GM21381 (cell line): ENCODE data around the gene GJB2.
"Not testable (repeated sequence)": the region's sequence is repeated elsewhere in the genome, so short reads cannot be mapped to it uniquely, and the experiment has no call there.

Source experiments
- ATAC-seq: cut with Tn5 transposase; IDR thresholded peaks from one replicate; pipeline ENCODE4 v1.9.1; 2021; ENCODE audit warnings: mild to moderate bottlenecking, moderate library complexity; ENCODE audit not compliant: unreplicated experiment

The GJB2 gene

GRCh38 chr13:20171364-20171763 lies 21.4 kb downstream of the GJB2 start:
- ATAC-seq = no peak

DNA sequence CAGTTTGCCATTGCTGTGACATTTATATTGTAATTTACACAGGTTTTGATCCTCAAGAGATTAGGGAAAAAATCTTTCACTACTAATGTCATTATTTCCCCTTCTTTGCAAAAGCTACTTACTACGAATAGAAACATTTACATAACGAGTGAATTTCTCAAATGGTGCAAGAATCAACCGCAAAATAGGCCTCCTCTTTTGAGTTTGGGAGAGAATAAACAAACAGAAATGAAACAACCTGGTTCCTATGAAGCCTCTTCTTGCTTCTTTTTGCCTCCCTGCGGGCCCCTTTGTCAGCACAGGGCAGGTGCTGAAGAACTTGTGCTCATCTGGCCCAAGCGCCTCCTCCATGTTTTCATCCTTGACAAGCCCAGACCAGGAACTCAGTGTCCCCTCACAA lies 21.8 kb downstream of the GJB2 start:
- ATAC-seq = no peak

- no peak for ATAC-seq
These were observed 24.3 kb downstream of the GJB2 start for GRCh38 chr13:20168396-20168795.

DNA sequence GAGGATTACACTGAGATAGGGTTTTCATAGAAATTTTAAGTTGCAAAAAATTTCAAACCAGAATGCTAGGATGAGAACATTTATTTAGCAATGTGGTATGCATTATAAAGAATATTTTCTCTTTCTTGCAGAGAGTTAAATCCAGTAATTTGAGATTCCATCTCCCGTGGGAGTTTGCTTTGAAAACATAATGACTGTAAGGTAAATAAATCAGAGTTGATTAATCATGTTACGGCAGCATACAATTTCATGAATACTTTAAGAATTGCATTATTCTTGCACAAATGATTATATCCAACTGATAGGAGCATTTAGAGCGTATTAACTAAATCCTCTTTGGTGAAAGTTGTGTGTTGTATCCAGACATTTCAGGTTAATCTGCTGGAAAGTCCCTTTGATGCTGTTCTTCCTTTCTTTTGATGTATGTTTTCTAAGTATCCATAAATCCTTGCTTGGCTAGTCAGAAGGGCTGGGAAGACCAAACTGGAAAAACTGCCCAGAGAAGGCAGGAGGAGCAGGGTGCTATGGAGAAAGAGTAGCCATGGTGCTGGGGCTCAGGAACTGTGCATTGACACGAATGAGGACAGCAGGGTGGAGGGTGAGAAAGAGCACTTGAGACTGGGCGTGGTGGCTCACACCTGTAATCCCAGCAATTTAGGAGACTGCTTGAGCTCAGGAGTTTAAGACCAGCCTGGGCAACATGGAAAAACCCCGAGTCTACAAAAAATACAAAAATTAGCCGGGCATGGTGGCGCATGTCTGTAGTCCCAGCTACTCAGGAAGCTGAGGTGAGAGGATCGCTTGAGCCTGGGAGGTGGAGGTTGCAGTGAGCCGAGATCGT lies 27.1 kb downstream of the GJB2 start:
- ATAC-seq = no peak

DNA sequence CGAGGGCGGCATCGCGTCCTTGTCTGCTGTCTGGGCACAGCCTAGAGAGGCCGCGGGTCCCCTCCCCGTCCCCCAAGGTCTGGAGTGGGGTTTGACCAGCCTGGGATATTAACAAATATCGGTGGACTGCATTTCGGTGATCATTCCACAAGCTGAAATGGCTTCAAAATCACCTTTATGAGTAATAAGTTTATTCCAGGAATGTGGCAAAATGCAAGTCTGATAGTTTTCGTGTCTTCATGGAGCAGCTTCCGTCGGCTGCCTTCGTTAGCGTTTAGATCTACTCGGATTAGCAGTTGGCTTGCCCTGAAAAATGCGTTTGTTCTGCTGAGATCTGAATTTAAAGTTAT lies 30.8 kb downstream of the GJB2 start:
- ATAC-seq = no peak

DNA sequence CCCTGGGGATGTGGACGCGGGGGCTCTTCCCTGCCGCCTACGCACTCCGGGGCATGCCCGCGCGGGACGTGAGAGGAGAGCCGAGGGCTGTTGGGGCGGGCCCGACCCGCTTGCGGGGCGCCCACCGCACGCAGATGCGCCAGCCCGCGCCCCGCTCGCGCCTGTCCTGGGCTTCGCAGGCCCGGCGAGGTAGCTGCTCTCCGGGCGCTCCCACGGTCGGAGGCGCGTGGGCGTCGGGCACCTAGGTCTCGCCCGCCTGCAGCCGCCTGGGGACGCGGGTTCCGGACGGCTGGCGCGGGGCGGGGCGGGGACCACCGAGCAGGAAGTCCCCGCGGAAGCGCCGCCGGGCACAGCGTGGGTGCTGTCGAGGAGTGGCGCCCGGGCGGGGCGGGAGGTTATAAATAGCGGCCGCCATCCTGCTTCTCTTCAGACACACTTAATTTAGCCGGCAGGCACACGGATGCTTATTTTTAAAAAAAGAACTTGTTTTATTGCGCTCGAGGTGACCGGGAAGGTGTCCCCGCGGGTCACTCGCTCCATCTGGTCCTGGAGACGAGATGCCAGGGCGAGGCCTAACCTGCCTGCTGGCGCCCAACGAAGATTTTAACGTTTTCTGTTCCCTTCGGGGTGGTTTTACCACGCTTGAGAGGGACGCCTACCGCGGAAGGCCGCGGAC lies 31.3 kb downstream of the GJB2 start:
- peak; percentile 40 for ATAC-seq

- ATAC-seq = peak; percentile 55
These were observed 32.1 kb downstream of the GJB2 start, which contains the start of gene GJA3 for GRCh38 chr13:20160306-20161274. GJA3 (minus strand) TSS chr13:20161052; CDS start chr13:20143288, 17,764 bp downstream.

- no peak for ATAC-seq
These were observed 33.0 kb downstream of the GJB2 start for GRCh38 chr13:20159646-20160305.

- no peak for ATAC-seq
These were observed 35.5 kb downstream of the GJB2 start for GRCh38 chr13:20157151-20157796.

DNA sequence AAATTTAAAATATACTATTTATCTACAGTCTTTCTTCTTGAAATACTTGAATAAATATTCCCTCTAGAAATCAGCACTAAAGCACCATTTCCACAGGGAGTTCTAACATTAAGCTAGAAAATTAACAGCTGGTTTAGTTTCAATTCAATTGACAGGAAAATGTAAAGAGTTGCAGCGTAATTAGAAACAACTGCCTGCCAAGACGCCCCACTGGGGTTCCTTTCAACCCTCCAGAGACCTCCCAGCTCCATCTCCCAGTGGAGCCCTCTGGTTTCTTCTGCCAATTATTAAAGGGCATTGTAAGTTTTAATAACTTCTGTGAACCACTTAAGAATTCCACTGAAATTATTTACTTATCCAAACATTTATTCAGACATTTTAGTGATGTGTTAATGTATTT lies 36.0 kb downstream of the GJB2 start:
- no peak for ATAC-seq

DNA sequence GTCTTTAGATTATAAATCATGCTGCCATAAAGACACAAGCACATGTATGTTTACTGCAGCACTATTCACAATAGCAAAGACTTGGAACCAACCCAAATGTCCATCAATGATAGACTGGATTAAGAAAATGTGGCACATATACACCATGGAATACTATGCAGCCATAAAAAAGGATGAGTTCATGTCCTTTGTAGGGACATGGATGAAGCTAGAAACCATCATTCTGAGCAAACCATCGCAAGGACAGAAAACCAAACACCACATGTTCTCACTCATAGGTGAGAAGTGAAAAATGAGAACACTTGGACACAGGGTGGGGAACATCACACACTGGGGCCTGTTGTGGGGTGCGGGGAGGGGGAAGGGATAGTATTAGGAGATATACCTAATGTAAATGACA lies 39.4 kb downstream of the GJB2 start:
- ATAC-seq = not testable (repeated sequence)

GRCh38 chr13:20151612-20152011 lies 41.1 kb downstream of the GJB2 start:
- no peak for ATAC-seq

DNA sequence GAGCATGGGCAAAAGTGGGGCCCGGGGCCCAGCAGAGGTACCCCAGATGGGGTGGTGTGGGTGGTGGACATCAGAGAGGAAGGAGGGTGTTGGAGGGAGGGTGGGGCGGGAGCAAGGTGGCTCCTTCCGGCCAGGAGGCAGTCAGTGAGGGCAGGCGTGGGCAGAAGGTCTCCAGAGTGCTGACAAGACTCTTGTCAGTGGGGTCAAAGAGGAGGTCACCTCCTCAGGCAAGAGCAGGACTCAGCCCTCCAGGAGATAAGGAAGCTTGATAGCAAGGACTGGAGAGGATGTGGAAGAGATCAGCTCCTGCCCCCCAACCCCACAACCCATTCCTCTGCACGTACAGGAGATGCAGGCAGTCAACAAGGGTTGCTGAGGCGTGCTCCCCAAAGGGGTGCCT lies 41.7 kb downstream of the GJB2 start:
- ATAC-seq = no peak

- no peak for ATAC-seq
These were observed 42.2 kb downstream of the GJB2 start for GRCh38 chr13:20150561-20150960.

GRCh38 chr13:20149762-20150161 lies 43.0 kb downstream of the GJB2 start:
- no peak for ATAC-seq

DNA sequence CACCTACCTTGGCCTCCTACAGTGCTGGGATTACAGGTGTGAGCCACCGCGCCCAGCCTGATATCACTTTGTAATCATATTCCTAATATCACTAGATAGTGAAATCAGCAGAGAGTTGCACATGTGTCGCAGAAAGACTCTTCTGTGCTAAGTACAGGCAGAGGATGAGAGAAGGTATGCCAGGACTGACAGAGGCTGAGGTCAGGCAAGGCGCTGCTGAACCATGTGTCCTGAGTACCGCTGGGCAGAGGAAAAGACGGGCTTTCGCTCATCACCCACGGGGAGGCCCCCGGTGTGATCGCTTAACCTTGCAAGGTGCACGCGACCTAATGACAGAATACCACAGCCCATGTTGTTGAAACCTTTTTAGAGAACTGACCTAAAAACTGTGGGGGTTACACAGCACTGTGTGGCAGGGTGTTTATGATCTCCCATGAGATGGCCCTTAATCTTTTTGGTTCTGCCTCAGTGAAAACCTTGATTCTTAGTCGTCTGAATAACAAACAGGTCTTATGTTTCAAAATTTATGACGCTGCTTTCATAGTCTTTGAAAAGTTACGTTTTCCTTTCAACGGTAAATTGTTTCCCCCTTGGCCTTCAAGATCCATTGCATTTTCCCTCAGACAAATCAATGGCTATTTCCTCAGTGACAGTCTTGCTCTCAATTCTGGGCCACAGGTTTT lies 44.1 kb downstream of the GJB2 start:
- no peak for ATAC-seq

GRCh38 chr13:20146381-20146780 lies 46.4 kb downstream of the GJB2 start:
- ATAC-seq = no peak

- no peak for ATAC-seq
These were observed 47.2 kb downstream of the GJB2 start for GRCh38 chr13:20145521-20145920.

GRCh38 chr13:20144141-20144850 lies 48.4 kb downstream of the GJB2 start:
- ATAC-seq = no peak
